ENCODE results near the gene CUX1.

DNA sequence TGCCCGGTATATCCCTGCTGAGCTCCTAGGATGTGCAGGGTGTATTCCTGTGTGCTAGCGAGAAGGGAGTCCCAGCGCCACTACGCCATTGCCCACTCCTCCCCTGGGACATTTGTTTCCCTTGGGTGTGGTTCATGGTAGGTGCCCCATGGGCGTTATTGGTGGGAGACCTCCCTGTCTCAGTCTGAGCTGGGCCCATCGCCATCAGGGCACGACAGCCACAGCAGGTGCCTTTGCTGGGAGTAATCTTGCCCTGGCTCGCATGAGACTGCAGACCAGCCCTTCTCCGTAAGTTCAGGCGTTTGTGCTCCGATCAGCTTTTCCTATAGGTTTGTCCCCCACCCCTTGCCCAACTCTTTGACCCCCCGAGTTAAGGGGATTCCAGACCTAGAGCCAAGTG is 332.0 kb downstream of the CUX1 start:
- TF ChIP-seq, protein P1, sequence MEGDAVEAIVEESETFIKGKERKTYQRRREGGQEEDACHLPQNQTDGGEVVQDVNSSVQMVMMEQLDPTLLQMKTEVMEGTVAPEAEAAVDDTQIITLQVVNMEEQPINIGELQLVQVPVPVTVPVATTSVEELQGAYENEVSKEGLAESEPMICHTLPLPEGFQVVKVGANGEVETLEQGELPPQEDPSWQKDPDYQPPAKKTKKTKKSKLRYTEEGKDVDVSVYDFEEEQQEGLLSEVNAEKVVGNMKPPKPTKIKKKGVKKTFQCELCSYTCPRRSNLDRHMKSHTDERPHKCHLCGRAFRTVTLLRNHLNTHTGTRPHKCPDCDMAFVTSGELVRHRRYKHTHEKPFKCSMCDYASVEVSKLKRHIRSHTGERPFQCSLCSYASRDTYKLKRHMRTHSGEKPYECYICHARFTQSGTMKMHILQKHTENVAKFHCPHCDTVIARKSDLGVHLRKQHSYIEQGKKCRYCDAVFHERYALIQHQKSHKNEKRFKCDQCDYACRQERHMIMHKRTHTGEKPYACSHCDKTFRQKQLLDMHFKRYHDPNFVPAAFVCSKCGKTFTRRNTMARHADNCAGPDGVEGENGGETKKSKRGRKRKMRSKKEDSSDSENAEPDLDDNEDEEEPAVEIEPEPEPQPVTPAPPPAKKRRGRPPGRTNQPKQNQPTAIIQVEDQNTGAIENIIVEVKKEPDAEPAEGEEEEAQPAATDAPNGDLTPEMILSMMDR (IDR thresholded peaks at IDR 0.05): no peak
- TF ChIP-seq POLR2A (IDR thresholded peaks at IDR 0.05): no peak

Data from lower leg skin (tissue), 3 donors.